MM.1S (cell line): ENCODE measurements around the gene TBC1D10B.

Experiments
- DNase-seq: peaks from one replicate; pipeline ENCODE4 v3.0.0-alpha.2; 2015
- H2AFZ ChIP-seq: fragments of 300-600 bp; sonication (generic); 2 replicates; pipeline ENCODE4 v1.6.0; 2016; ENCODE audit warnings: antibody characterized with exemption, low read length
- H3F3A ChIP-seq: fragments of 300-600 bp; sonication (generic); 2 replicates; pipeline ENCODE4 v1.6.1; 2016; ENCODE audit warnings: mild to moderate bottlenecking, antibody characterized with exemption, low read length, moderate library complexity, mixed read lengths; ENCODE audit not compliant: insufficient read depth
- H3K27ac ChIP-seq: fragments of 300-600 bp; sonication (generic); 2 replicates; pipeline ENCODE4 v1.5.1; 2016; ENCODE audit warnings: mild to moderate bottlenecking, low read length
- H3K27me3 ChIP-seq: fragments of 300-600 bp; sonication (generic); replicated peaks from 2 replicates; pipeline ENCODE4 v1.6.0; 2016; ENCODE audit warnings: low read length; ENCODE audit not compliant: insufficient read depth
- H3K36me3 ChIP-seq: fragments of 300-600 bp; sonication (generic); replicated peaks from 2 replicates; pipeline ENCODE4 v1.6.1; 2016; ENCODE audit warnings: mild to moderate bottlenecking, low read length, mixed read lengths; ENCODE audit not compliant: insufficient read depth
- H3K4me1 ChIP-seq: fragments of 300-600 bp; sonication (generic); 2 replicates; pipeline ENCODE4 v1.6.1; 2016; ENCODE audit warnings: low read length, mixed read lengths
- H3K4me2 ChIP-seq: fragments of 300-600 bp; sonication (generic); 2 replicates; pipeline ENCODE4 v1.6.0; 2016; ENCODE audit warnings: low read depth, low read length
- H3K4me3 ChIP-seq: fragments of 300-600 bp; sonication (generic); 2 replicates; pipeline ENCODE4 v1.5.1; 2016; ENCODE audit warnings: low read length, mixed read lengths
- H3K79me2 ChIP-seq: fragments of 300-600 bp; sonication (generic); 2 replicates; pipeline ENCODE4 v1.6.1; 2016; ENCODE audit warnings: mixed run types, low read length, mixed read lengths
- H3K9ac ChIP-seq: fragments of 300-600 bp; sonication (generic); 2 replicates; pipeline ENCODE4 v1.6.1; 2016; ENCODE audit warnings: low read length, mixed read lengths
- H3K9me2 ChIP-seq: fragments of 300-600 bp; sonication (generic); replicated peaks from 2 replicates; pipeline ENCODE4 v1.6.1; 2016; ENCODE audit warnings: mild to moderate bottlenecking, low read length, mixed read lengths; ENCODE audit not compliant: insufficient read depth
- H3K9me3 ChIP-seq: fragments of 300-600 bp; sonication (generic); replicated peaks from 2 replicates; pipeline ENCODE4 v1.6.1; 2016; ENCODE audit warnings: mild to moderate bottlenecking, low read length, mixed read lengths; ENCODE audit not compliant: insufficient read depth
- H4K20me1 ChIP-seq: fragments of 300-600 bp; sonication (generic); 2 replicates; pipeline ENCODE4 v1.6.1; 2016; ENCODE audit warnings: mild to moderate bottlenecking, low read length, moderate library complexity, mixed read lengths; ENCODE audit not compliant: insufficient read depth
- CTCF ChIP-seq: fragments of 300-600 bp; sonication (generic); IDR thresholded peaks from 2 replicates; pipeline ENCODE4 v1.5.1; 2016; ENCODE audit warnings: antibody characterized with exemption, low read length, mixed read lengths
- EZH2 ChIP-seq: fragments of 300-600 bp; sonication (generic); optimal IDR thresholded peaks from 2 replicates; pipeline ENCODE3; 2017; ENCODE audit warnings: low read depth, mild to moderate bottlenecking, antibody characterized with exemption, low read length, mixed read lengths
- EZH2phosphoT487 ChIP-seq: fragments of 300-600 bp; sonication (generic); IDR thresholded peaks from 2 replicates; pipeline ENCODE4 v1.6.1; 2018; ENCODE audit warnings: antibody characterized with exemption, low read length

TBC1D10B gene

GRCh38 chr16:30358577-30358936 is 11.7 kb downstream of the TBC1D10B start:
- Histone ChIP-seq H3K9me3 (no peaks in the 10 kb centered on the region), H2AFZ (no peak overlapping the region), H3K79me2 (peaks cover 62% of the 10 kb centered on the region), H3K4me3 (no peak overlapping the region), H3F3A (peaks cover 9% of the 10 kb centered on the region), H3K27ac (no peak overlapping the region), H4K20me1 (no peaks in the 10 kb centered on the region), H3K36me3 (no peaks in the 10 kb centered on the region; the same call in 1 of the 2 replicates), H3K27me3 (no peaks in the 10 kb centered on the region), H3K4me1 (peaks cover 15% of the 10 kb centered on the region), H3K9ac (no peak overlapping the region), H3K9me2 (no peaks in the 10 kb centered on the region), H3K4me2 (no peak overlapping the region)
- TF ChIP-seq CTCF (no peak), EZH2 (no peak), EZH2phosphoT487 (no peak)
- DNase-seq = no peak

GRCh38 chr16:30357715-30358576 is 12.3 kb downstream of the TBC1D10B start:
- peaks cover 62% of the 10 kb centered on the region for H3K79me2 ChIP-seq
- no peak overlapping the region for H2AFZ ChIP-seq
- H4K20me1 ChIP-seq = no peaks in the 10 kb centered on the region
- no peaks in the 10 kb centered on the region for H3K9me2 ChIP-seq
- no peaks in the 10 kb centered on the region for H3K9me3 ChIP-seq
- H3K4me3 ChIP-seq = no peak overlapping the region
- H3K4me1 ChIP-seq = peaks cover 16% of the 10 kb centered on the region
- H3K4me2 ChIP-seq = no peak overlapping the region
- TF ChIP-seq CTCF = no peak
- no peak for TF ChIP-seq EZH2
- TF ChIP-seq EZH2phosphoT487 = no peak
- no peak overlapping the region for H3K9ac ChIP-seq
- H3K27me3 ChIP-seq = no peaks in the 10 kb centered on the region
- H3K27ac ChIP-seq = no peak overlapping the region
- H3F3A ChIP-seq = peaks cover 9% of the 10 kb centered on the region
- no peaks in the 10 kb centered on the region; the same call in 1 of the 2 replicates for H3K36me3 ChIP-seq
- DNase-seq = no peak

GRCh38 chr16:30357085-30357714 is 13.1 kb downstream of the TBC1D10B start:
- Histone ChIP-seq H3K9ac (no peak overlapping the region), H3K9me3 (no peaks in the 10 kb centered on the region), H3K4me3 (no peak overlapping the region), H3K9me2 (no peaks in the 10 kb centered on the region), H3K4me1 (peaks cover 16% of the 10 kb centered on the region), H2AFZ (no peak overlapping the region), H3K27me3 (no peaks in the 10 kb centered on the region), H3K27ac (no peak overlapping the region), H3K79me2 (peaks cover 62% of the 10 kb centered on the region), H4K20me1 (no peaks in the 10 kb centered on the region), H3F3A (peaks cover 9% of the 10 kb centered on the region), H3K4me2 (no peak overlapping the region), H3K36me3 (peaks cover under 1% of the 10 kb centered on the region; the same call in 1 of the 2 replicates)
- DNase-seq = no peak
- TF ChIP-seq CTCF (no peak), EZH2phosphoT487 (no peak), EZH2 (no peak)
